GM12878 (cell line): Measurements from ENCODE around the gene SP100. TPM values are rescaled to one million over a fixed set of nuclear protein-coding genes. Genes with fewer than 3 reads are reported as not detected.

Experiments used
- ATAC-seq: fragments of 200-7000 bp; cut with Tn5 transposase; 3 replicates; pipeline ENCODE4 v1.9.1; 2020; ENCODE audit warnings: mild to moderate bottlenecking, moderate library complexity
- BruUV-seq: library from RNA; stranded (reverse); fragments of 400-500 nt; replicated peaks from 2 replicates; lab custom pipeline; 2021; lab: Mats Ljungman, UMichigan
- CTCF ChIA-PET: fragments of 300-600 bp; sonication (Branson Sonifier 250); formaldehyde crosslinking; extraction: SDS; loops from one replicate; lab custom pipeline; 2021; ENCODE audit warnings: inconsistent platforms; lab: Yijun Ruan, JAX
- POLR2A ChIA-PET: fragments of 350-600 bp; formaldehyde crosslinking; extraction: SDS; loops from one replicate; lab custom pipeline; 2021; ENCODE audit warnings: inconsistent platforms; lab: Charles Lee
- RAD21 ChIA-PET: fragments of 300-600 bp; sonication (Branson Sonifier 250); formaldehyde crosslinking; loops from one replicate; lab custom pipeline; 2023; ENCODE audit warnings: antibody characterized with exemption; ENCODE audit not compliant: unreplicated experiment; lab: Charles Lee
- SMC1A ChIA-PET: fragments of 300-600 bp; sonication (Branson Sonifier 250); formaldehyde crosslinking; loops from one replicate; lab custom pipeline; 2023; ENCODE audit not compliant: unreplicated experiment, uncharacterized antibody; lab: Charles Lee
- DNase-seq: peaks from one replicate; pipeline ENCODE4 v3.0.0-alpha.2; 2011; ENCODE audit warnings: low read depth, low spot score
- FAIRE-seq: peaks from 3 replicates; lab custom pipeline; 2011; peaks lifted over from hg19 to GRCh38; lab: Jason Lieb, UNC
- H2AFZ ChIP-seq: 2 replicates; pipeline ENCODE4 v1.6.0; 2011; ENCODE audit warnings: low read depth, low read length, control low read depth; ENCODE audit not compliant: control insufficient read depth
- H3K27ac ChIP-seq: 2 replicates; pipeline ENCODE4 v1.5.1; 2011; ENCODE audit warnings: control low read depth; ENCODE audit not compliant: control insufficient read depth, insufficient read depth
- H3K27me3 ChIP-seq, 2 experiments: replicated peaks in 1 of 2; 2 replicates each; pipeline versions ENCODE4 v1.6.0 to v1.6.1; 2011; ENCODE audit warnings: low read length in 1 of 2; ENCODE audit not compliant: control insufficient read depth in 2 of 2, insufficient read depth in 2 of 2
- H3K36me3 ChIP-seq, 2 experiments: 2 replicates each; pipeline ENCODE4 v1.5.1; 2011; ENCODE audit warnings: low read length in 1 of 2; ENCODE audit not compliant: control insufficient read depth in 2 of 2, insufficient read depth in 2 of 2
- H3K4me1 ChIP-seq: 2 replicates; pipeline ENCODE4 v1.6.1; 2011; ENCODE audit warnings: mild to moderate bottlenecking, low read length, moderate library complexity, mixed read lengths; ENCODE audit not compliant: control insufficient read depth, insufficient read depth
- H3K4me2 ChIP-seq: 2 replicates; pipeline ENCODE4 v1.6.0; 2011; ENCODE audit warnings: control low read depth; ENCODE audit not compliant: control insufficient read depth, insufficient read depth
- H3K4me3 ChIP-seq: fragments of 200-600 bp; sonication (generic); 2 replicates; pipeline ENCODE4 v1.5.1; 2016
- H3K79me2 ChIP-seq: 2 replicates; pipeline ENCODE4 v1.6.0; 2011; ENCODE audit warnings: low read length; ENCODE audit not compliant: control insufficient read depth, insufficient read depth
- H3K9ac ChIP-seq: 2 replicates; pipeline ENCODE4 v1.8.0; 2011; ENCODE audit warnings: low read length, control low read depth, mixed read lengths; ENCODE audit not compliant: control insufficient read depth, insufficient read depth
- H3K9me3 ChIP-seq: replicated peaks from 3 replicates; pipeline ENCODE4 v1.5.1; 2011; ENCODE audit warnings: mild to moderate bottlenecking, low read length; ENCODE audit not compliant: control insufficient read depth, insufficient read depth
- H4K20me1 ChIP-seq: 2 replicates; pipeline ENCODE4 v1.6.0; 2011; ENCODE audit not compliant: control insufficient read depth, insufficient read depth
- BHLHE40 ChIP-seq, 2 experiments: fragments of 450-650 bp in 1 of 2; IDR thresholded peaks; 2 replicates each; pipeline ENCODE4 v1.6.1; 2011 to 2017; ENCODE audit warnings: low read depth in 2 of 2, borderline replicate concordance in 1 of 2, improper control_type of control experiment in 1 of 2, low read length in 1 of 2, mild to moderate bottlenecking in 1 of 2
- BMI1 ChIP-seq: fragments of 450-650 bp; IDR thresholded peaks from 2 replicates; pipeline ENCODE4 v1.6.1; 2016; ENCODE audit warnings: mild to moderate bottlenecking, moderate library complexity, borderline replicate concordance
- DPF2 ChIP-seq: fragments of 450-650 bp; IDR thresholded peaks from 2 replicates; pipeline ENCODE4 v1.6.1; 2017; ENCODE audit warnings: mild to moderate bottlenecking
- EP300 ChIP-seq, 2 experiments: fragments of 150-350 bp in 1 of 2; IDR thresholded peaks; 2 replicates each; pipeline ENCODE4 v1.6.1; 2011 to 2012; ENCODE audit warnings: low read depth in 2 of 2, low read length in 2 of 2, borderline replicate concordance in 1 of 2, improper control_type of control experiment in 1 of 2, inconsistent platforms in 1 of 2; ENCODE audit not compliant: control insufficient read depth in 1 of 2
- MXI1 ChIP-seq: fragments of 150-350 bp; IDR thresholded peaks from 2 replicates; pipeline ENCODE4 v1.6.1; 2011; ENCODE audit warnings: low read depth, mild to moderate bottlenecking, inconsistent platforms, low read length, improper control_type of control experiment
- NFYB ChIP-seq: IDR thresholded peaks from 2 replicates; pipeline ENCODE4 v1.6.1; 2011; ENCODE audit warnings: low read depth, mild to moderate bottlenecking, low read length, improper control_type of control experiment, moderate library complexity; ENCODE audit not compliant: insufficient read depth
- NR2C1 ChIP-seq: fragments of 450-650 bp; IDR thresholded peaks from 2 replicates; pipeline ENCODE4 v1.6.1; 2017; ENCODE audit warnings: antibody characterized with exemption, mild to moderate bottlenecking, moderate library complexity
- POLR2A ChIP-seq: IDR thresholded peaks from 2 replicates; pipeline ENCODE4 v1.6.1; 2011; ENCODE audit warnings: low read depth, mild to moderate bottlenecking, low read length
- RAD21 ChIP-seq: IDR thresholded peaks from 2 replicates; pipeline ENCODE4 v1.6.1; 2011; ENCODE audit warnings: mild to moderate bottlenecking, low read depth, low read length, moderate library complexity; ENCODE audit not compliant: insufficient read depth
- RB1 ChIP-seq: fragments of 450-650 bp; formaldehyde crosslinking; IDR thresholded peaks from 2 replicates; pipeline ENCODE4 v1.6.1; 2017; ENCODE audit warnings: mild to moderate bottlenecking, borderline replicate concordance
- RUNX3 ChIP-seq: IDR thresholded peaks from 2 replicates; pipeline ENCODE4 v1.6.1; 2012; ENCODE audit warnings: low read length, inconsistent platforms
- SKIL ChIP-seq: fragments of 450-650 bp; IDR thresholded peaks from 2 replicates; pipeline ENCODE4 v1.6.1; 2017; ENCODE audit warnings: mild to moderate bottlenecking, low read depth, inconsistent platforms; ENCODE audit not compliant: poor library complexity, severe bottlenecking
- SREBF2 ChIP-seq: IDR thresholded peaks from 2 replicates; pipeline ENCODE4 v1.6.1; 2012; ENCODE audit warnings: mild to moderate bottlenecking, low read length
- ZBED1 ChIP-seq: IDR thresholded peaks from 2 replicates; pipeline ENCODE4 v1.6.1; 2016; ENCODE audit warnings: borderline replicate concordance
- WGBS: methylation state at CpG from one replicate; pipeline ENCODE4 v1.1.6; 2016; ENCODE audit warnings: low lambda C conversion rate; ENCODE audit not compliant: insufficient replicate concordance, insufficient coverage; ENCODE audit errors: missing lambda C conversion rate; 5-methylcytosine and 5-hydroxymethylcytosine counted together
- in situ Hi-C: fragments of 300-500 bp; cut with MboI; formaldehyde crosslinking; loops from 9 replicates; pipeline ENCODE4 v1.14.3; 2018; ENCODE audit warnings: mixed read lengths
- intact Hi-C: fragments of 100-400 bp; cut with micrococcal nuclease; formaldehyde crosslinking; loops from one replicate; pipeline ENCODE4 v1.14.2; 2022; ENCODE audit not compliant: unreplicated experiment
- polyA plus RNA-seq, 11 experiments: library from polyadenylated mRNA; depleted of rRNA in 4 of 11; unstranded in 6 of 11; stranded (reverse) in 5 of 11; fragments of >200 nt; fragmentation: Nextera tagmentation in 4 of 11; fragmentation: Illumina TruSeq in 1 of 11; extraction: Ambion mirVana in 4 of 11; extraction: Trizol in 1 of 11; gene quantifications; 1 replicate in 1 of 11; 2 replicates in 10 of 11; pipeline versions ENCODE4 v1.2.1 to v1.2.3, GENCODE V29; 2011 to 2016; ENCODE audit warnings: inconsistent platforms in 2 of 11, missing spikeins in 2 of 11, low read depth in 1 of 11
- total RNA-seq, 4 experiments: library from RNA; depleted of rRNA in 3 of 4; stranded (reverse); fragments of >200 nt in 3 of 4; fragmentation: Illumina TruSeq in 1 of 4; extraction: Trizol in 1 of 4; gene quantifications; 2 replicates each; pipeline versions ENCODE4 v1.2.1 to v1.2.3, GENCODE V29; 2013 to 2021
- TF ChIP-seq, protein P1 (sequence below): fragments of 150-350 bp; IDR thresholded peaks from 2 replicates; pipeline ENCODE4 v1.6.1; 2016; ENCODE audit warnings: low read depth, low read length
- TF ChIP-seq, protein P2 (sequence below): fragments of 450-650 bp; IDR thresholded peaks from 2 replicates; pipeline ENCODE4 v1.6.1; 2017; ENCODE audit warnings: mild to moderate bottlenecking, moderate library complexity

Gene SP100
- total and polyA plus RNA-seq, 10 of the 15 experiments (the other 5 are each of a cell fraction or from before 2014, with no cell fraction given) = 109 to 239 (median 180) TPM

- H3K4me2 ChIP-seq = no peak overlapping the region
- H2AFZ ChIP-seq = no peak overlapping the region
- H3K36me3 ChIP-seq = peaks cover 7 to 35% of the 10 kb centered on the region in 2 experiments
- no peak overlapping the region for H3K9ac ChIP-seq
- ChIA-PET CTCF (no interaction called here), SMC1A (interaction anchor here (0.6 to 1.9 kb wide), 5 partner anchors 9 to 166 kb away, joined by 3 to 7 read pairs (median 4); no protein-coding TSS in a partner anchor), POLR2A (interaction anchor here (0.7 to 1.2 kb wide), 2 partner anchors 18 to 632 kb away, joined by 5 read pairs; no protein-coding TSS in a partner anchor), RAD21 (no interaction called here)
- no TSS peak for BruUV-seq
- peaks cover 14% of the 10 kb centered on the region for H3K4me1 ChIP-seq
- H3K4me3 ChIP-seq = no peak overlapping the region
- no peak overlapping the region for H3K27ac ChIP-seq
- peaks cover 96% of the 10 kb centered on the region for H3K79me2 ChIP-seq
- intact Hi-C loops = no loop called here
- 0 out of 2 replicates have a peak, but pooled peaks cover 3% of the 10 kb centered on the region for H4K20me1 ChIP-seq
- no peak for ATAC-seq
- no peak for DNase-seq
- in situ Hi-C loops = no loop called here
- FAIRE-seq = no peak
- no peaks in the 10 kb centered on the region for H3K27me3 ChIP-seq
- no peak for TF ChIP-seq RB1
- TF ChIP-seq RAD21 = no peak
- no peak for TF ChIP-seq MXI1
- TF ChIP-seq SKIL = no peak
- no peak for TF ChIP-seq POLR2A
- no peak for TF ChIP-seq NFYB
- TF ChIP-seq ZBED1 = no peak
- TF ChIP-seq, protein P1, sequence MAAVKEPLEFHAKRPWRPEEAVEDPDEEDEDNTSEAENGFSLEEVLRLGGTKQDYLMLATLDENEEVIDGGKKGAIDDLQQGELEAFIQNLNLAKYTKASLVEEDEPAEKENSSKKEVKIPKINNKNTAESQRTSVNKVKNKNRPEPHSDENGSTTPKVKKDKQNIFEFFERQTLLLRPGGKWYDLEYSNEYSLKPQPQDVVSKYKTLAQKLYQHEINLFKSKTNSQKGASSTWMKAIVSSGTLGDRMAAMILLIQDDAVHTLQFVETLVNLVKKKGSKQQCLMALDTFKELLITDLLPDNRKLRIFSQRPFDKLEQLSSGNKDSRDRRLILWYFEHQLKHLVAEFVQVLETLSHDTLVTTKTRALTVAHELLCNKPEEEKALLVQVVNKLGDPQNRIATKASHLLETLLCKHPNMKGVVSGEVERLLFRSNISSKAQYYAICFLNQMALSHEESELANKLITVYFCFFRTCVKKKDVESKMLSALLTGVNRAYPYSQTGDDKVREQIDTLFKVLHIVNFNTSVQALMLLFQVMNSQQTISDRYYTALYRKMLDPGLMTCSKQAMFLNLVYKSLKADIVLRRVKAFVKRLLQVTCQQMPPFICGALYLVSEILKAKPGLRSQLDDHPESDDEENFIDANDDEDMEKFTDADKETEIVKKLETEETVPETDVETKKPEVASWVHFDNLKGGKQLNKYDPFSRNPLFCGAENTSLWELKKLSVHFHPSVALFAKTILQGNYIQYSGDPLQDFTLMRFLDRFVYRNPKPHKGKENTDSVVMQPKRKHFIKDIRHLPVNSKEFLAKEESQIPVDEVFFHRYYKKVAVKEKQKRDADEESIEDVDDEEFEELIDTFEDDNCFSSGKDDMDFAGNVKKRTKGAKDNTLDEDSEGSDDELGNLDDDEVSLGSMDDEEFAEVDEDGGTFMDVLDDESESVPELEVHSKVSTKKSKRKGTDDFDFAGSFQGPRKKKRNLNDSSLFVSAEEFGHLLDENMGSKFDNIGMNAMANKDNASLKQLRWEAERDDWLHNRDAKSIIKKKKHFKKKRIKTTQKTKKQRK = no peak
- no peak for TF ChIP-seq SREBF2
- no peak for TF ChIP-seq BMI1
- TF ChIP-seq DPF2 = no peak
- TF ChIP-seq NR2C1 = no peak
- TF ChIP-seq, protein P2, sequence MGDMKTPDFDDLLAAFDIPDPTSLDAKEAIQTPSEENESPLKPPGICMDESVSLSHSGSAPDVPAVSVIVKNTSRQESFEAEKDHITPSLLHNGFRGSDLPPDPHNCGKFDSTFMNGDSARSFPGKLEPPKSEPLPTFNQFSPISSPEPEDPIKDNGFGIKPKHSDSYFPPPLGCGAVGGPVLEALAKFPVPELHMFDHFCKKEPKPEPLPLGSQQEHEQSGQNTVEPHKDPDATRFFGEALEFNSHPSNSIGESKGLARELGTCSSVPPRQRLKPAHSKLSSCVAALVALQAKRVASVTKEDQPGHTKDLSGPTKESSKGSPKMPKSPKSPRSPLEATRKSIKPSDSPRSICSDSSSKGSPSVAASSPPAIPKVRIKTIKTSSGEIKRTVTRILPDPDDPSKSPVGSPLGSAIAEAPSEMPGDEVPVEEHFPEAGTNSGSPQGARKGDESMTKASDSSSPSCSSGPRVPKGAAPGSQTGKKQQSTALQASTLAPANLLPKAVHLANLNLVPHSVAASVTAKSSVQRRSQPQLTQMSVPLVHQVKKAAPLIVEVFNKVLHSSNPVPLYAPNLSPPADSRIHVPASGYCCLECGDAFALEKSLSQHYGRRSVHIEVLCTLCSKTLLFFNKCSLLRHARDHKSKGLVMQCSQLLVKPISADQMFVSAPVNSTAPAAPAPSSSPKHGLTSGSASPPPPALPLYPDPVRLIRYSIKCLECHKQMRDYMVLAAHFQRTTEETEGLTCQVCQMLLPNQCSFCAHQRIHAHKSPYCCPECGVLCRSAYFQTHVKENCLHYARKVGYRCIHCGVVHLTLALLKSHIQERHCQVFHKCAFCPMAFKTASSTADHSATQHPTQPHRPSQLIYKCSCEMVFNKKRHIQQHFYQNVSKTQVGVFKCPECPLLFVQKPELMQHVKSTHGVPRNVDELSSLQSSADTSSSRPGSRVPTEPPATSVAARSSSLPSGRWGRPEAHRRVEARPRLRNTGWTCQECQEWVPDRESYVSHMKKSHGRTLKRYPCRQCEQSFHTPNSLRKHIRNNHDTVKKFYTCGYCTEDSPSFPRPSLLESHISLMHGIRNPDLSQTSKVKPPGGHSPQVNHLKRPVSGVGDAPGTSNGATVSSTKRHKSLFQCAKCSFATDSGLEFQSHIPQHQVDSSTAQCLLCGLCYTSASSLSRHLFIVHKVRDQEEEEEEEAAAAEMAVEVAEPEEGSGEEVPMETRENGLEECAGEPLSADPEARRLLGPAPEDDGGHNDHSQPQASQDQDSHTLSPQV = no peak
- TF ChIP-seq BHLHE40 (IDR thresholded peaks at IDR 0.05; ENCODE audit: borderline replicate concordance in 1 of 2, low read depth in 2 of 2, low read length in 1 of 2) = no peak
- TF ChIP-seq EP300 (IDR thresholded peaks at IDR 0.05; ENCODE audit: borderline replicate concordance in 1 of 2, control insufficient read depth in 1 of 2, low read depth in 2 of 2, low read length in 2 of 2) = no peak
- TF ChIP-seq RUNX3 = no peak
- 92% methylated on average over 2 of the region's 2 CpGs for WGBS
- H3K9me3 ChIP-seq = peaks cover 29% of the 10 kb centered on the region
These were observed 19.4 kb downstream of the SP100 start for GRCh38 chr2:230435431-230435830.
